ENCODE results near the gene RADIL.
A peak's percentile ranks its signal among the peaks of the same experiment; 100 is the strongest.

Gene RADIL

DNA sequence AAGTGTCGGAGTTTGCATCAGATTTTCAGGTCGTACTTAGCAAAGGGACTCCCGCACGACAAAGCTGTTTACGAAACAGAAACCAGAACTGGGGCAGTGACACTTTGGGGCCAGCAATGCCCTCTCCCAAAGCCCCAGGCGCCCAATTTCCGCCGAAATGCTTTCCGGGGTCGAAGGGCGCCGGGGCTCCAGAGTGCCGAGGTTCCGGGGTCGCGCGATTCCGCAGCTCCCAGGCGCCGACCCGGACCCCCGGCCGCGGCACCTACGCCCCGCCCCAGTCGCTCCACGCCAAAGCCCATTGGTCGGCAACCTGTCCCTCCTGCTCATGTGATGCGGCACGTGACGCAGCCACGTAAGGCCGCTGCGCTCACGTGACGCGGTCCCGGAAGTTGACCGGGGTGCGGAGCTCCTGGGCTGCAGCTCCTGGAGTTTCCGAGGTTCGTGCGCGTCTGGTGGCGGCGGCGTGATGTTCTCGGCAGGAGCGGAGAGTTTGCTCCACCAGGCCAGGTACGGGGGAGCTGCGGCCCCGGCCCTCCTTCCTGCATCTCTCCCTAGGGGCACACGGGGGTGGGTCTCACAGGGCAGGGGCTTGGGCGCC lies 108.2 kb downstream of the RADIL start, which contains the start of gene AP5Z1:
TSS of gene AP5Z1 (plus strand) at position 374 of the 598 bp plus-strand sequence. CDS start at position 467, 93 bp downstream.
- peak; percentile 95 for DNase-seq (ENCODE audit: low spot score)

DNA sequence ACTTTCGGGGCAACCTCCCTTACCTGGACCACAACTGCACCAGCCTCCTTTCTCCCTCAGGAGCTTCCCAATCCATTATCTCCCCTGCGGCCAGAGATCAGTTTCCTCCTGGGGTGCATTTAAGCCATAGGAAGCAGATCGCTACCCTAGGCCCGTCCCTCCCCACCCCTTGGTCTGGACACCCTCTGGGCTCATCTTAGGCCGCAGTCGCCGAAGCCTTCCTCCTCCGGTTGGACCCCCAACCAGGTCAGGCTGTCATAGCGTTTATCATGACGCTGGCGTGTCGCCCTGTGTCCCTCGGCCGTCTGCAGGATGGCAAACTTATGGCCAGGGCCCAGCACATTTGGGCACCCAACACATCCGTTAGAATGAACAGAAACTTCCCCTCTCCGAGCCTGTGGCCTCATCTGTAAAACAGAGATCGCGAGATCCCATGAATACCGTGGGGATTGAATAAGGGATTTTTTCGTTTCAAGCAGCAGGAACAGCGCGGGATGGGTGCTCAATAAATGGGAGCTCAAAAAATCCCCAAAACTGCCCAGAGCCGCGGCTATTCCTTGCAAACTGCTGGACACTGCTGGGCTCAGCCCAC lies 108.8 kb downstream of the RADIL start:
- peak; percentile 30 for DNase-seq (ENCODE audit: low spot score)

DNA sequence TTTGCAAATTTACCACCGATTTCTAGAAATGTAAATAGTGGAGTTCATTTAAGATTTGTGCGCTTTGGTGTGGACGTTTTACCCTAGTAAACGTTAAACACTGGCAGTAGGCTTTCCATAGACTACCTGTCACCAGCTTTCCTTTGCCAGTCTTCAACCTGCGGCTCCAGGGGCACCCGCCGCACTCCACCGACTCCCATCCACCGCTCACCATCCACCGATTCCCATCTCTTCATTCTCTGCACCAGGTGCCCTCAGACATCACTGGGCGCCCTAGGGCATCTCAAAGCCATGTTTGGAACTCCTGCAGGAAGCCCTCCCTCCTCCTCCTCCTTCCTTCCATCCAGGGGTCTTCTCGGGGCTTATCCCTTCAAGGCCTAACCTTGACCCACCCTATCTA lies 109.5 kb downstream of the RADIL start:
- DNase-seq (ENCODE audit: low spot score): no peak

DNA sequence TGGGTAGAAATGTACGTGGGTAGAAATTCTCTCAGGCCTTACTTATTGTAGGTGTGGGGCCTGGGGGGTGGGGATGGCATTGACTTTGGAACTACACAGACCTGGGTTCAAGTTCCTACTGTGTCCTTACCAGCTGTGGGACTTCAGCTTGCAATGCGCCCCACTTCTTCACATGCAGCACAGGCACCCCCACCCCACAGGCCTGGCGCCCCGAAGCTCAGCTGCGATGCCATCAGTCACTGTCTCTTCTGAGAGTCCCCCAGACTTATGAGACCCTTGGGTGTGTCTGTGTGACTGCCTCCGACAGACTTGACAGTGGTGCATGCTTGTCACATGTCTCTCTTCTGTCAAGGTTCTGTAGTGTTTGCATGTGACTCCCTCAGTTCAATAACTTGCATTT lies 111.2 kb downstream of the RADIL start:
- no peak for DNase-seq (ENCODE audit: low spot score)

DNA sequence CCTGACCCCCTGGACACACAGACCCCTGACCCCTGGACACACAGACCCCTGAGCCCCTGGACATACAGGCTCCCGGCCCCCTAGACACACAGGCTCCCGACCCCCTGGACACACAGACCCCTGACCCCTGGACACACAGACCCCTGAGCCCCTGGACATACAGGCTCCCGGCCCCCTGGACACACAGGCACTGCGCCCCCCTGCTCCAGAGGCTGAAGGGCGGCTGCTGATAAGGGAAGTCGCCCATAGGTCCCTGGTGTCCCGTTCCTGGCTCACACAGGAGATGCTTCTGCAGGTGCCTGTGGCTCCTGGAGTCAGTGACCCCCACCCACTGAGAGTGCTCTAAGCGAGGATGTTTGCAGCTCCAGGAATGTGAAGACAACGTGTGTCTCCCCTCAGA lies 111.8 kb downstream of the RADIL start:
- no peak for DNase-seq (ENCODE audit: low spot score)

DNA sequence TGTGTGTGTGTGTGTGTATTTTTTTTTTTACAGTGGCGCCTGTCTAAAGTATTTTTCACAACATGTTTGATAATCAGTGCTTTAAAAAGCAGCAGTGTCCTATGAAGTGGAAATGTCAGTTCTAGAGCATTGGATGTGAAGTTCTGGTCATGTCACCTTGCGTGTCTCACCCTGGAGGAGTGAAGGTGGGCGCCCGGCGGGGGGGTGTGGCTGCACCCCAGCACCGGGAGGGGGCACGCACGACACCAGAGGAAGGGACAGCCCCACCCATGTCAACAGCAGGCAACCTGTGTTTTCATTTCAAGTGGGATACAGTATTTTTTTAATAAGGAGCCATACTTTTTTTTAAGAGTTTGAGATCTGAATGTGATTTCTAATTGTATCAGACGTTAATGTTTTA lies 112.6 kb downstream of the RADIL start:
- no peak for DNase-seq (ENCODE audit: low spot score)

DNA sequence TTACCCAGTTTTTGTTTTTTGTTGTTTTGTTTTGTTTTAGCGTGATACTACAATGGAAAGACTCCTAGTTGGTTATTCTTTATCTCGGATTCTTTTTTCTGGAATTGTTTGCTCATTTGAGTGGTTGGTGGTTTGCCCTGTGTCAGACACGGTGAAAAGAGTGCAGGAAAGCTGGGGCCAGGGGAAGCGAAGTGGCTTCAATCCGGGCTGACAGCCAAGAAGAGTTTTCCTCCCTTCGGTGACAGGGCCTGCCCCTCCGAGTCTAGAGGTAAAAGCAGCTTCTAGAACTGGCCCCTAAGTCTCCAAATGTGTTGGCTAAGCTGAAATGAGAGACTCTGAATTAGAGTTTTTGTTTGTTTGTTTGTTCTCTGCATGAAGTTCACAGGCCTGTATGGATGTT lies 113.8 kb downstream of the RADIL start:
- DNase-seq (ENCODE audit: low spot score): no peak

DNA sequence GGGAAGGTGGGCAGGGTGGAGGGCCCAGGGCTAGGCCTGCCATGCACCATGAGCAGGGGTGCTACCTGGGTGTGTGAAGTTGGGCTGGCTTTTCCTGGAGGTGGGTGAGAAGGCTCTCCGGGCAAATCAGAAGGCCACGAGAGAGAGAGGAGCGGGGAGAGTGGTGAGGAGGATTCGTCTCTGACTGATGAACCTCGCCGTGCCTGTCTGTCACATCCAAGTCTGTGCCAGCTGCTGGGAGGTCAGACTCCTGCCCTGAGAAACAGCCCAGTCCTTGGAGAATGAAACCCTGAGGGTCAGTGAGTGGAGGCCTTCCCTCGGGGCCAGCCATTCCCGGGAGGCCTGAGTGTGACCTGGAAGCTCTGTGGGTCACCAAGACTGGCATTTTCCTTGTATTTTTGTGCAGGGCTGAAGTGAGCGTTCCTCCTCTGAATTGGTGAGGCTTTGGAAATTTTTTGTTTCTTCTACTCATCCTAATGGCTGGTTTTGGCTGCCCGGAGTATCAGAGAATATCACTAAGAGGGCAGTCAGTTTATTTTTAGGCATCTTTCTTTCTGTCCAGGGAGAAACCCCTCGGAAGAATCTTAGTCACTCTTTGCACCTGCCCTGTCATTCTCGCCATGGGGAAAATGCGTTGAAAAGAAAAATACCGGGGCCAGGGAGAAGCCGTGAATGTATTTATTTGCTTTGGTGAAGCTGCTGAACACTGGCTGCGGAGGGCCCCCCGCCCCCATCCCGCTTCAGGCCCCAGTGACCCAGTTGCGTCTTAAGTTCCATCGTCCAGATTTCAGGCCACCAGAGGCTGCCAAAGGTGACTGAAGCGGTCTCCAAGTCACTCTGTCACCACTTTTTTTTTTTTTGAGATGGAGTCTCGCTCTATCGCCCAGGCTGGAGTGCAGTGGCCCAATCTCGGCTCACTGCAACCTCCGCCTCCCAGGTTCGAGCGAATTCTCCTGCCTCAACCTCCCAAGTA lies 114.6 kb downstream of the RADIL start:
- DNase-seq (ENCODE audit: low spot score): no peak

DNA sequence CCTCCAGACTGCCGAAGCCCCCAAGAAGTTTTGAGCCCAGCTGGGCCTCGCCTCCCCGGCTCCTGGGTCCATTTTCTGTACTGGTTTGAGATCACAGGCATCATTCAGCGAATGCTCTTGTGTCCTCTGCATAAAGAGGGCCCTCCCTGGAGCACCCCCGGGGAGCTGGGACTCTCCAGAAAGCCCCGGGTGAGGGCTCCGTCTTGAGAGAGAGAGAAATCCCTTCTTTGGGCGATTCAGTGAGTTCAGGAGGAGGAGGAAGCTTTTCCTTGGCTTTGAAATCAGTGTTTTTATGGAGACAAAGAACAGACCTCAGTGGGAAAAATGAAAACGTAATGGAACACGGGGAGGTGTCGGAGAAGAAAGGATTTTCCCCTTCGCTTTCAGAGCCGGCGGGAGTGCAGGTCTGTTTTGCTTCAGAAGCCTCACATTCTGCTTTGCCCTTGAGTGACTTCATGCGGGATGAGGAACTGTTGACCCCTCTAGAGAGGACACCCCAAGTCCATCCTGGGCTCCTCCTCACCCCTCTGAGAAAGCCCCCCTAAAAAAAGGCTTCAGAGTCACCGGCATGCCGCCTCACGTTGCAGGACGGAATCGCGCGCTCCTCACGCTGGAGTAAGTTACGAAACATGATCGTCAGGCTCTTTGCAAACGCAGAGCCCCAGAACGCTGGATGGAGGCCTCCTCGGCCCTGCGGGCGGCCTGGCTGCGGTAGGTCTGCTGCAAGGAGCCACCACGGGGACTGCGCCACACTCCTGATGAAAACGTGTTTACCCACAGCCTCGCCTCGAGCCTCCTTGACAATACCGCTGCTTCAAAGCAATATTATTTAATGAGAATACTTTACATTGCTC lies 116.6 kb downstream of the RADIL start:
- DNase-seq (ENCODE audit: low spot score): no peak

DNA sequence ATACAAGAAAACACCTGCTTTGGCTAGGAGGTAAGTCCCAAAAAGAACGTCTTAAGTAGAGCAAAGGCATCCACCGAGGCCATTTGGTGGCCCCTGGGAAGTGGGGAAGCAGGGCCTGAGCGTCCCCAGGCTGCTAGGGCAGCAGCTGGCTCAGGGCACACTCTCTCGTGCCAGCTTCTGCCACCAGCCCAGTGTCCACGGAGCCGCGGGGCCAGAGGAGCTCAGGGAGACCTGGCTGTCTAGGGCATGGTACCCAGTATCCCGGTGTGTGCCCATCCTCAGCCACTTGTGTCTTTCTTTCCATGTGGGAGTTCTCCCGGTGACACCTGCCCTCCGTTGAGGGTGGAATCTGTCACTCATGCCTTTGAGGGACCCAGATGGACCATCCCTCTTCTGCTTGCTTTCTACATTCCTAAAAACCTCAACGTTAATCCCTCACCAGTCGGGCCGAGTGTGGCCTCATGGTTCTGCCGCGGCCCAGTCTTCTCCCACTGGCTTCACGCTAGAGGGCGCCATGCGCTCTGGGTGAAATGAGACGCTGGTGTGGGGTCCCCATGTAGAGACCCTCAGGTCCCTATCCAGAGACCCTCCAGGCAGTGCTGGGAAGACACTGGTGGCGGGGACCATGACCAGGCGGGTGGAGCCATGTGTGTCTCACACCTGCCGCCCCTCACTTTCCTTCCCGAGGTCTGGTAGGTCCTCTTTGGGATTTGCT lies 117.6 kb downstream of the RADIL start:
- DNase-seq (ENCODE audit: low spot score): no peak

DNA sequence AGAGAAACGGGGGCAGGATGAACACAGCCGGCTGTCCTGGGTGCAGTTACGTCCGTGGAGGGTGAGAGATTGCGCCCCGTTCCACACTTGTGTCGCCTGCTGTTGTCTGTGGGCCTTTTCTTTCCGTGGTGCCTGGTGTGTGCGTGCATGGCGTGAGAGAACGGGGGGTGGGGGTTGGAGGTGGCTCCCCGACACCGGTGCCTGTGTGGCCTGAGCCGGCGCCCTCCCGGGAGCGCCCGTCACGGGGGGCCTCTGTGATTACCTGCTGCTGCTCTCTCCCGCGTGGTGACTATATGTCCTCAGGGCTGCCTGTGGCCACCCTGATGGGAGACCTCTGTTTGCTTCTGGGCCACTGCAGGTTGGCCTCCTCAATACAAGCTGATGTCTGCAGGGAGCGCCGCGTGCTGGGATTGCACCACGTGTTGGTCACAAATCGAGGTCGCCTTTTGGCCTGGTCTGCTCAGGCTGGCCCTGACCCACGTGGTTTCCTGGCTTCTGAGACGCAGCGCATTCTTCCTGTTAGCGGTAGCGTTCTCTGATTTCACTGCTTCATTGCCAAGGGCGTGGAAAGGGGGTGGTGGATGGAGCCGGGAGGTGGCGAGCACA lies 119.0 kb downstream of the RADIL start:
- no peak for DNase-seq (ENCODE audit: low spot score)

DNA sequence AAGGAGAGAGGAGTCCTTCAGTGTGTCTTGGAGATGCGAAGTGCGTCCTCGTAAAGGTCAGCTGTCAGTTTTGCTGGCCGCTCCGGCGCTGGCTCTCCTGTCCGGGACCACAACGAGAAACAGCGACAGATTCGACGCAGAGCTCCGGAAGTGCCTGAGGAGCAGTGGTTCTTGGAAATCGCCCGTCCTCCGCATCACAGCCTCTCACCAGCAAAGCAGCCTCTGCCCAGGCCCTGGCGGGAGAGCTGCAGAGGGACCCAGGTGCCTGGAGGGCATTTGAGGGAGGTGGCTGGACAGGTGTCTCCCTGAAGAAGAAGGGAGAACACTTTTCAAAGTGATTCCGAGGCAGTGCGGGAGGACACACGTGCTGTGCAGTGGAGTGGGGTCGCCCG lies 119.7 kb downstream of the RADIL start:
- DNase-seq (ENCODE audit: low spot score): no peak

DNA sequence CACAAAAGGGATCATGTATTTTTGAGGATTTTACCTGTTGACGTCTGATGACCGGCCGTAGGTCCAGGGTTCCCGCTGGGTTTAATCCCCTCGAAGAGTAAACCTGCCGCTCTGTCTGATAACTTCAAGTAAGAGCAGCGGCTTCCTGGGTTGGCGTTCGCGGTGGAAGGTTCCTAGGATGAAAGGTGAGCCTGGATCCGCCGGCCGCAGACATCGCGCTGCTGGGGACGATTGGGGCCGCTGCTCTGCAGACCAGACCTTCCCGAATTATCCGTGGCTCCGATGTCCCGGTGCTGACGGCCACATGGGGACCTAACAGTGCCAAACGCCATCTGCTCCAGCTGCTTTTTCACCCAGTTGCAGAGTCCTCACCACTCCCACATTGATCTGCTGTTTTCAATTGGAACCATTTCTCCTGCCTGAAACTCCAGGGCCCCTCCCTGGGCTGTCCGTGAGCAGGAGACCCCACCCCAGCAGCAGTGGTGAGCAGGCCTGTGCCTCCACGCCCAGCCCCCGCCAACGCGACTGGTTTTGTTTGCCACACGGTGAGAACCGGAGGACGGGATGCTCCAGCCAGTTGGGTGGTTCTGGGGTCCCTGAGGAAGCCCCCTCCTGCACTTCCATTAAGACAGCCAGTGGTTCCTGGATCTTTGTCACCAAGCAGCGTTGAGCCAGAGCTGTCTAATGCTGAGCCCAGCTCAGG lies 120.3 kb downstream of the RADIL start:
- no peak for DNase-seq (ENCODE audit: low spot score)

DNA sequence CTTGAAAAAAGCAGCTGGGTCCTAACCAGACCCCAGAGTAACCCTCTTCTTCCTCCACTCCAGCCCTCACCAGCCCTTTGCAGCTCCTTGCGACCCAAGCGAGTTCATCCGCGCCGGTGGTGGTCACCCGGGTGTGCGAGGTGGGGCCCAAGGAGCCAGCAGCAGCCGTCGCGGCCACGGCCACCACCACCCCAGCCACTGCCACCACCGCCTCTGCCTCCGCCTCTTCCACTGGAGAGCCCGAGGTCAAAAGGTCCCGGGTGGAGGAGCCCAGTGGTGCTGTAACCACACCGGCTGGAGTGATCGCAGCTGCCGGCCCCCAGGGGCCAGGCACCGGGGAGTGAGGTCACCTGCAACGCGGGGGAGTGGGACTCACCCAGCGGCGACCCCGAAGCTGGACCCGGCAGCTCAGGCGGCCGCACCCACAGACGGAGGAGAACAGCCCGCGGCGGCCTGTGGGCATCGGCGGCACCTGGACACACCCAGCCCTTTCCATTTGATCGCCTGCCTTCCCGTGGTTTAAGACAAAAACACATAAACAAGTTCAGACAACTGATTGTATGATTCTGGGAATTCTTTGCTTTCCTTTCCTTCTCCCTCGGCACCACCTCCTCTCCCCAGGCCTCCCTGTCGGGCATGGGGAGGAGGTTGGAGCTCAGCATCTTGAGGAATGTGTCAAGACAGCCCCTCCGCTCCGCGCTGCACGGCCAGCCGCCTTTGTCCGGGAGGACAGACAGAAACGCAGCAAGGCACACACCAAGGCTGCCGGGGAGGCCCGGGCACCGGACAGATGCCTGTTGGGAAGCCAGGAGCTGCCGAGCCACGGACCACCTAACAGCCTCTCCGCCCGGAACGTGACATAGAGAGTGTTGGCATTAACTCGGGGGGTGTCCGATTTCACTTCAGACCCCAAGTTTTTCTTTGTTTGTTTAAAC lies 121.1 kb downstream of the RADIL start:
- no peak for DNase-seq (ENCODE audit: low spot score)

DNA sequence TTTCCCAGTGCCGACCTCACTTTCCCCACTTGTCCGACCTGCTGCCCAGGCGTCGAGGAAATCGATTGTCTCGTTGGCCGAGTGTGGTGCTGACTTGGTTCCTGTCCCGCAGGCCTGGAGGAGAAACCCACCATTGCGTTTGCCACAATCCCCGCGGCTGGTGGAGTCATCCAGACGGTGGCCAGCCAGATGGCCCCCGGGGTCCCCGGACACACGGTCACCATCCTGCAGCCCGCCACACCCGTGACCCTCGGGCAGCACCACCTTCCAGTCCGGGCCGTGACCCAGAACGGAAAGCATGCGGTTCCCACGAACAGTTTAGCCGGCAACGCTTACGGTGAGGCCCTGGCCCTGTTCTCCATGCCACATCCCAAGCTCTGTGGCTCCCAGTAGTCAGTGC lies 122.6 kb downstream of the RADIL start:
- no peak for DNase-seq (ENCODE audit: low spot score)

DNA sequence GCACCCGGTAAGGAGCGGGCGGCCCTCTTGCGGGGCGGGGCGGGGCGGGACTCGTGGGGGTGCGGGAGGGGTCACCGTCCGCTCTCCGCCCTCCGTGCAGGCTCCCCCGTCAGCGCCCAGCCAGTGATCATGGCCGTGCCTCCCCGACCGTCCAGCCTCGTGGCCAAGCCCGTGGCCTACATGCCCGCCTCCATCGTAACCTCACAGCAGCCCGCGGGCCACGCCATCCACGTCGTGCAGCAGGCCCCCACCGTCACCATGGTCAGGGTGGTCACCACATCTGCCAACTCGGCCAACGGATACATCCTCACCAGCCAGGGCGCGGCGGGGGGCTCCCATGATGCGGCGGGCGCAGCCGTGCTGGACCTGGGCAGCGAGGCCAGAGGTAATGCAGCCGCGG lies 124.3 kb downstream of the RADIL start:
- DNase-seq (ENCODE audit: low spot score): no peak

DNA sequence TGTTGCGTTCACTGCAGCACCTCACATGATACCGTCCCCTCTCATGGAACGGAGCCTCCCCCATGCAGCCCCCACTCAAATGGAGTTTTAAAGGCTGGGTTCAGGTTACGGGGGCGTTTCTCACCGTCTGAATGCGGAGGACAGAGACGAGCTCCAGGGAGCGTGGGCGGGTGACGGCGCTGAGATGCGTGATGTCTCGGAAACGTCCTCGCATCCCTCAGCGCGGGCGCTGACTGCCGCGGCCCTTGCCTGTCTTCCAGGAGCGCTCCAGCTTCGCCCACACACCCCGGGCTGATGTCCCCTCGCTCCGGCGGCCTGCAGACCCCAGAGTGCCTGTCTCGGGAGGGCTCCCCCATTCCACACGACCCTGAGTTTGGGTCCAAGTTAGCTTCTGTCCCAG lies 124.7 kb downstream of the RADIL start:
- no peak for DNase-seq (ENCODE audit: low spot score)

DNA sequence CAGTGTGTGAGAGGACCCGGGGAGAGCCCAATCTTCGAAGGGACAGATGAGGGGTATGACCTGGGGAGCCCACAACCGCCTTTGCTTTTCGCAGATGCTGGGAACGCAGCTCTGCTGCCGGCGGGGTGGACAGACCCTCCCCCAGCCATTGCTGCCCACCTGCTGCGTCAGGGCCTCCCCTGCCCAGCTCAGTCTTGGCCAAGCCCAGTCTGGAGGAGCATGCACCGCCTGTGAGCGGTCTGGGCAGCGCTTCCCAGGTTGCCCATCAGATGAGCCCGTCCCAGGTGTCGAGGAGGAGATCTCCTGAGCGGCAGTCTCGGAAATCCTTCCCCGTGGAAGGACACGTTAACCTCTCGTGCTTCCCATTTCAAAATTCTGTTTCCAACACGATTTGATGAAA lies 125.4 kb downstream of the RADIL start:
- DNase-seq (ENCODE audit: low spot score): no peak

DNA sequence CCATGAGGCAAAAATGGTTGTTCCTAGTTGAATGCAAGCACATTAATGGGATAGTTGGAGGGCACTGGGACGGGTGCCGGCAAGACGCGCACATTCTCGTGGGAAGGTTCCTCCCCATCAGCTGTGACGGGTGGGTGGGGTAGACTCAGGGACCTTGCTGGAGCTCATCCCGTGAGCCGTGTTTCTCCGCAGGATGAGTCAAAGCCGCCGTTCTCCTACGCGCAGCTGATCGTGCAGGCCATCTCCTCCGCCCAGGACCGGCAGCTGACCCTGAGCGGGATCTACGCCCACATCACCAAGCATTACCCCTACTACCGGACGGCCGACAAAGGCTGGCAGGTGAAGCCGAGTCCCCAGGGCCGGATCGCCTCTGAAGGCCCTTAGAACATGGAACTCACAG lies 128.5 kb downstream of the RADIL start:
- no peak for DNase-seq (ENCODE audit: low spot score)

All from CD4-positive, alpha-beta T cell treated with Interleukin-2 at 100 ng/mL for 4 hours (primary cell).